HG02885 (cell line): Measurements from ENCODE around the gene DNAJC19.
"Not testable (repeated sequence)": the region's sequence is repeated elsewhere in the genome, so short reads cannot be mapped to it uniquely, and the experiment has no call there.

Experiments used
- ATAC-seq: cut with Tn5 transposase; IDR thresholded peaks from one replicate; pipeline ENCODE4 v1.9.1; 2021; ENCODE audit warnings: mild to moderate bottlenecking; ENCODE audit not compliant: unreplicated experiment, poor library complexity

DNAJC19 gene

GRCh38 chr3:180989291-180990163, at the start of gene DNAJC19:
TSS of gene DNAJC19 (minus strand) at chr3:180989736. CDS start at chr3:180989602, 134 bp downstream.
- ATAC-seq: peak; percentile 95

- no peak for ATAC-seq
These were observed 41.4 kb upstream of the DNAJC19 start for GRCh38 chr3:181030948-181031347.

GRCh38 chr3:181025204-181025603, 35.7 kb upstream of the DNAJC19 start:
- ATAC-seq: no peak

- no peak for ATAC-seq
These were observed 28.2 kb upstream of the DNAJC19 start for GRCh38 chr3:181017690-181018089.

- ATAC-seq: no peak
These were observed 19.7 kb upstream of the DNAJC19 start for GRCh38 chr3:181009225-181009624.

GRCh38 chr3:181008796-181009195, 19.3 kb upstream of the DNAJC19 start:
- ATAC-seq: no peak

GRCh38 chr3:181007262-181007661, 17.7 kb upstream of the DNAJC19 start:
- ATAC-seq: no peak

- ATAC-seq: no peak
These were observed 17.0 kb upstream of the DNAJC19 start for GRCh38 chr3:181006541-181006940.

GRCh38 chr3:181003469-181003868, 13.9 kb upstream of the DNAJC19 start:
- ATAC-seq: not testable (repeated sequence)

GRCh38 chr3:181002331-181002730, 12.8 kb upstream of the DNAJC19 start:
- not testable (repeated sequence) for ATAC-seq

GRCh38 chr3:180996415-180996932, 6.9 kb upstream of the DNAJC19 start:
- ATAC-seq: no peak

- ATAC-seq: no peak
These were observed 969 bp upstream of the DNAJC19 start for GRCh38 chr3:180990505-180990904.

- no peak for ATAC-seq
These were observed 2.2 kb downstream of the DNAJC19 start for GRCh38 chr3:180987344-180987743.

- ATAC-seq: not testable (repeated sequence)
These were observed 3.2 kb downstream of the DNAJC19 start for GRCh38 chr3:180986366-180986765.

GRCh38 chr3:180983136-180983535, 6.4 kb downstream of the DNAJC19 start:
- ATAC-seq: no peak

GRCh38 chr3:180981912-180982311, 7.6 kb downstream of the DNAJC19 start:
- no peak for ATAC-seq

- no peak for ATAC-seq
These were observed 8.9 kb downstream of the DNAJC19 start for GRCh38 chr3:180980611-180981010.

- ATAC-seq: no peak
These were observed 9.6 kb downstream of the DNAJC19 start for GRCh38 chr3:180979961-180980360.

- ATAC-seq: no peak
These were observed 12.0 kb downstream of the DNAJC19 start for GRCh38 chr3:180977498-180977897.

GRCh38 chr3:180974286-180974685, 15.2 kb downstream of the DNAJC19 start:
- ATAC-seq: no peak

GRCh38 chr3:180973543-180973942, 16.0 kb downstream of the DNAJC19 start:
- peak; percentile 59 for ATAC-seq

- no peak for ATAC-seq
These were observed 18.6 kb downstream of the DNAJC19 start for GRCh38 chr3:180970931-180971330.
